ENCODE measurements around the gene CKAP4.

The CKAP4 gene

DNA sequence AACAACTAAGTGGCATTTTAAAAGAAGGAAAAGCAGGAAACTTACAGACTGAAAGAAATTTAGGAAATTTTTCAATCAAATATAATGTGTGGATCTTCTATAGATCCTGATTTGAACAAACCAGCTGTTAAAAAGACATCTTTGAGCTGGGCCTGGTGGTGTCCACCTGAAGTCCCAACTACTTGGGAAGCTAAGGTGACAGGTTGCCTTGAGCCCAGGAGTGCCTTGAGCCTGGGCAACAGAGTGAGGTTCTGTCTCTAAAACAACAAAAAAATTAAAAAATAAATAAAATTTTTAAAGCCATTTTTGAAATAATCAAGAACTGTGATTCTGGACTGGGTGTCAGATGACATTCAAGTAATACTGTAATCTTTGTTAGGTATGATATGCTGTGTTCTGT, 7.0 kb downstream of the CKAP4 start:
- no peak for DNase-seq (ENCODE audit: low spot score)

DNA sequence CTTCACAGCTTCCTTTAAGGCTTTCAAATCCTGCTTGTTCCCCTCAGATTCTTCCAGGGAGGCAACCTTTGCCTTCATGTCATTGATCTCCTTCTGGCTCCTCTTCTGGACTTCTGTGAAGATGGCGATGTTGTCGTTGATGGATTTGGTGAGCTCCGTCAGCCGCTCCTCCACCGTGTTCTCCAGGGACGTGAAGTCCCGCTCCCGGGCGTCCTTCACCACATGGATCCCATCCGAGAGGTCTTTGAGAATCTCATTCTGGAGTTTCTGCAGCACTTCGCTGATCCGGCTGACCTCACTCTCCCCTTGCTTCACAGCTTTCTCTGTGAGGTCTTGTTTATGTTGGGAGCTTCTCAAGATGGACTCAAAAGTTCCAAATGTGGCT, 7.9 kb downstream of the CKAP4 start:
- DNase-seq (ENCODE audit: low spot score), result no peak

DNA sequence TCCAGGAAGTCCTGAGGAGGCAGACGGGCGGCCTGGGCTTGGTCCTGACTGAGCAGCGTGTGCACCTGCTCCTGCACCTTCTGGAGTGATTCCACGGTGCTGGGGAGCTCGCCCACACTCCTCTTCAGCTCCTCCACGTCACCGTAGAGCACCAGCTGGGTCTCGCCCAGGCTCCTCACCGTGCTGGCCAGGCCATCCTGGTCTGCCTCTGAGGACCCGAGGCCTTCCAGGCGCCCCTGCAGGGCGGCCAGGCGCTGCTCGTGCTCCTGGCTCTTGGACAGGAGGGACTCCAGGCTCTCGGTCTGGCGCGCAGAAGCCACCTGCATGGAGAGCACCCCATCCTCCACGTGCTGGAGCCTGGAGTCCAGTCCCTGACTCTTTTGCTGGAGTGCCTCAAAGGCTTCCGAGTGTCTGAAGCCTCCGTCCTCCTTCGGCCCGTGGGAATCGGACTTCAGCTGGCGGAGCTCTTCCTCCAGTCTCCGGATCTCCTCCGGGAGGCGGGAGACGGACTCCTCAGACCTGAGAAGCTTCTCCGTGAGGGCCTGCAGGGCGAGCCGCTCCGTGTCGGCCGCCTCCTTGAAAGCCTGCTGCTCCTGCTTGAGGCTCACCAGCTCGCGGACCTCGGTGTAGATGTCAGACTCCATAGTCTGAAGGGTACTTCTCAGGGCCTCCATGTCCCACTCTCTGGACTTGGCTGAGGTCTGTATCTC, 8.4 kb downstream of the CKAP4 start:
- DNase-seq (ENCODE audit: low spot score), result no peak

- no peak for DNase-seq (ENCODE audit: low spot score)
Measured at GRCh38 chr12:106238146-106238545, 9.7 kb downstream of the CKAP4 start.

DNA sequence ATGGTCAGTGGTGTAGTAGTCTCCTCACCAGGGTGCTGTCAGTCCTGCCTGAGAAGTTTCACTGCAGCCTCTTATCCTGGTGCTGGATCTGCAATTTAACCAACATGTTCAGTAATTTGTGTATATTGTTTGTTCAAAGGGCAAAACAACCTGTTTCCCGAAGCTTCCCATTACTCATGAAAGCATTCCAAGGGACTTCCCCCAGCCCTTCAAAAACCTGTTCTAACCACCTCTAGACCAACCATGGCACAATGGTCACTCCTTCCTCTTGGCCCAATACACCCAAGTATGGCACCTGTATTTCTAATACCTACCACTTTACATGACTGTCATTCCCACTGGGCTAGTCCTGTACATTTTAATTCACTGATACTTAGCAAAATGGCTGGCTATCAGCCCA, 12.1 kb downstream of the CKAP4 start:
- no peak for DNase-seq (ENCODE audit: low spot score)

- no peak for DNase-seq (ENCODE audit: low spot score)
Measured at GRCh38 chr12:106234449-106234848, 13.4 kb downstream of the CKAP4 start.

GRCh38 chr12:106233011-106233410, 14.8 kb downstream of the CKAP4 start:
- DNase-seq (ENCODE audit: low spot score), result no peak

DNA sequence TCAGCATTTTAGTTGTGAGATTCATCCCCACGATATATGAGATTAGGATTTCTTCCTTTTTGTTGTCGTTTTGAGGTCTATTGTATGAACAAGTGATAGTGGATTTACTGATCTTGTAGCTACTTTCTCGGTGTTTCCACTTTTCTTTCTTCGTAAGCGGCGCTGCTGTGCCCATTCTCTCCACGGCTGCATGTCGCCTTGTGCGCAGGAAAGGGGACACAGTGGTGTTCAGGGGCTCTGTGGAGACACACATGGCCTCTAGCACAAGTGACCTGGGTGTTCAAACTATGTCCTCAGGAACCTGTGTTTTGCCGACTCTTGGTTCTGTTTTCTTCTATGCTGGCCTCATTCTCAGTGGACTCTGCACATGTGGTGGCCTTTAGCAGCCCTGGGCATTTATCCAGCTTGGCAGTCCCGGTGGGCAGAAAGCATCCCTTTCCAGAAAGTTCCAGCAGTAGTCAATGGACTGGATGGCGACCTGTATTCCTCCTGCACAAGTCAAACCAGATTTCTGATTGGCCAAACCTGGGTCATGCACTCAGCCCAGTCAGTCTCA, 18.7 kb downstream of the CKAP4 start:
- DNase-seq (ENCODE audit: low spot score), result no peak

- no peak for DNase-seq (ENCODE audit: low spot score)
Measured at GRCh38 chr12:106228320-106228710, 19.5 kb downstream of the CKAP4 start.

DNA sequence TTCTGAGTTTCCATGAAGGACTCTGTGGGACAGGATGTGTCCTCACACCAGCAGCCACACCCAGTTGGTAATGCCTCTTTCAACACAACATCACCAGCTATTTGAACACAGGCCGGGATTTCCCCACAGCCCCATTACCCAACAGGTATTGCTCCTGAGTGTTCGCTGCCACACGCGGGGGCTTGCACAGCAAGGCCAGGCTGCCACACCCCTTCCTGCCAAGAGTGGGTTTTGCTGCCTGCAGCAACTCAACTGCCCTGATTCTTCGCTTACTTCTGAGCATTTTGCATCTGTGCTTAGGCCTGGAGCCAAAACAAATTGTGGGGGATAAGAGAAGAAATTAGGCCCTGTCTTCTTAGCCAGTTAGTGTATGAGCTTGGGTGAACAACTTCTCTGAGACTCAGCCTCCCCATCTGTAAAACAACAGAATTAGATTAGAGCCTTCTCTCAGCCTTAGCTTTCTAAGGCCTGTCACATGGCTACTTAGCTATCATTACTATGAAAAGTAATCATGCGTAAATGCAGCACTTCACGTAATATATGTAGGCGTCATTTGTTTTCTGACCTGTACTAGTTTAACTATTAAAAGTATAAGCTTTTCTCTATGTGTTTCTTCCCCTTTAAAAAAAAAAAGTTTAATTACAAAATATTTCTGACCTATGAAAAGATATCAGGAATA, 20.0 kb downstream of the CKAP4 start:
- DNase-seq (ENCODE audit: low spot score), result no peak

DNA sequence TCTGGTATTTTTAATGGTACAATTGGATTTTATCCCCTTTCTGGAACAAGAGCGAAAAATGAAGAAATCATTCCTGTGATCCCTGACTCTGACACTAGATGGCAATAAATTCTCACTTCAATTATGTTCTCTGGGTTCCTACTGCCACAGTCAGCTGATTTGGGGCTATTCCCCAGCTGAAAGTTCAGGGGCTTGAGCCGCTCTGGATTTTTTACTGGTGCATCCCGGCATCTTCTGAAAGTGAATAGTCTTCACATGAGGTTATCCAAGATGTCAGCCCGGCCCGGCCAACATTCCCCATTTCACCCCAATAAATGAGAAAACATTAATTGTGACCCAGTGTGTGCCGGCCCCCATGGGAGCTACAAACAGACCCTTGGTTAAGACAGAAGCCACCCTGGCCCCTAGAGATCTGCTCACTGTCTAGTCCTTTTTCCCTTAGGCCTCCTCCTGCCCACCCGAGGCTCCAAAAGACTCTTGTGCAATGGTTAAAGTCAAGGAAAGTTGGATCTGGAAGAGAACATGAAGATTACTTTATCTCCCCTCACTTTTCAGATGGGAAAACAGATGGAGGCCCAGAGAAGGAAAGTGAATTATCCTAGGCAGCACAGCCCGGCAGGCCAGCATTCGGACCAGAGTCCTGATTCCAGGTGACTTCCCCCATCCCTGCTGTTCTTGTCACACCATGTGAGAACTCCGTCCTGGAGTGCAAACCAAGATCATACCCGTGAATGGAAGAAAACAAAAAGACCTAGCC, 20.8 kb downstream of the CKAP4 start:
- DNase-seq (ENCODE audit: low spot score), result peak; percentile 63

DNA sequence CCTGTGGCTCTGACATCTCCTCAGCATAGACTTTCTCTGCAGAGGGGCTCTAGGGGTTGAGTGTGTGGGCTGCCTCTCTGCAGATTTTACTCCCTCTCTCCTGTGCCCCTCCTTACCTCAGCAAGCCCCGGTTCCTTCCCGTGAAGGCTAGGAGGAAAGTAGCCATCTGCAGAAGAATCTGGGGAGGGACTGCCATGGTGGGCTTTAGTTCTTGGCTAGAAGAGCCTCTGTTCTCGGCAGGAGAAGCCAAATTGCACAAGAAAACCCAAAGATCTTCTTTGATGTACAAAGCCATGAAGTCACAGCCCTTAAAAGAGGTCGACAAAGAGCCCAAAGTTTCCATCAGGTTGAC, 23.5 kb downstream of the CKAP4 start:
- DNase-seq (ENCODE audit: low spot score), result no peak

GRCh38 chr12:106223485-106224354, 24.1 kb downstream of the CKAP4 start:
- peak; percentile 68 for DNase-seq (ENCODE audit: low spot score)

- DNase-seq (ENCODE audit: low spot score), result no peak
Measured at GRCh38 chr12:106220536-106220935, 27.3 kb downstream of the CKAP4 start.

DNA sequence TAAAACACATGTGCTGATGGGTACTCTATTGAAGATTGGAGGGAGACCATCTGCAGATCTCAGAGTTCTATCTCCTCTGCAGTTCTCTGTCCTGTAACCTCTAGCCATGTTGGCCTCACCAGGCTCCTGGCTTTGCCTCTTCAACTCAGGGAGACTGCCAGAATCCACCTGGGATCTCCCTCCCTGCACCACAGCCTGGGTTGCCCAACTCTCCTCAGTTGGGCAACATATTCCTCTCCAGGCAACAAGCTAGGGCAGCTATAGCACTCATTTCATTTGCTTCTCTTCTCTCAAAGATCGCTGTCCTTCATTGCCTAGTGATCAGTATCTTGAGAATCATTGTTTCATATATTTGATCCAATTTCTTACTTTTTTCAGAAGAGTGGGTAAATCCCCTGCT, 28.8 kb downstream of the CKAP4 start:
- no peak for DNase-seq (ENCODE audit: low spot score)

GRCh38 chr12:106217706-106218105, 30.1 kb downstream of the CKAP4 start:
- DNase-seq (ENCODE audit: low spot score), result no peak

DNA sequence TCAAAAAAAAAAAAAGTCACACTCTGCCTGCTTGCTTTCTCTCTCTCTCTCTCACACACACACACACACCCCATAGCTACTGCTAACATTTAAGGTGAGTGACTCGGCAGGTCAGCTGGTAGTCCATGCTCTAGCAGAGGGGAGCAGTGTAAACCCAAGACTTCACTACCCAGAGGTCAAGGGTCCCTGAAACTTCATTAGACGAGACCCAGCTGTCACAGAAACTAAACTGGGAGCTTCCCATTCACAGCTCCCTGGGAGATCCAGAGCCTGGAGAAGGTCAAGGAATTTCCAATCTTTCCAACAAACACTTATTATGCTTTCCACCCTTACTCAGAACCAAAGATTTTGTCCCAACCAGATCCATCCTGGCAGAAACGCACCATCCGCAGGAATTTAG, 33.2 kb downstream of the CKAP4 start:
- no peak for DNase-seq (ENCODE audit: low spot score)

DNA sequence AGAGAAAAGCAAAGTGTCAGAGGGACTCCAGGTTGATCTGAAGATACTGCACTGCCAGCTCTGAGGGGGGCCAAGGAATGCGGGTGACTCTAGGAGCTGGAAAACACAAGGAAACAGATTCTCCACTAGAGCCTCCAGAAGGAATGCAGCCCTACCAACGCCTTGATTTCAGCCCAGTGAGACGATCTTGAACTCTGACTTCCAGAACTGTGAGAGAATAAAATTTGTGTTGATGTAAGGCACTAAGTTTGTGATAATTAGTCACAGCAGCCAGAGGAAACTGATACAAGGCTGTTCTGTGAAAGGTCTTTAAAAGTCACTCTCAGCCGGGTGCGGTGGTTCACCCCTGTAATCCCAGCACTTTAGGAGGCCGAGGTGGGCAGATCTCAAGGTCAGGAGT, 34.2 kb downstream of the CKAP4 start:
- no peak for DNase-seq (ENCODE audit: low spot score)

- DNase-seq (ENCODE audit: low spot score), result no peak
Measured at GRCh38 chr12:106211973-106212372, 35.8 kb downstream of the CKAP4 start.

- no peak for DNase-seq (ENCODE audit: low spot score)
Measured at GRCh38 chr12:106205208-106206069, 42.4 kb downstream of the CKAP4 start.

DNA sequence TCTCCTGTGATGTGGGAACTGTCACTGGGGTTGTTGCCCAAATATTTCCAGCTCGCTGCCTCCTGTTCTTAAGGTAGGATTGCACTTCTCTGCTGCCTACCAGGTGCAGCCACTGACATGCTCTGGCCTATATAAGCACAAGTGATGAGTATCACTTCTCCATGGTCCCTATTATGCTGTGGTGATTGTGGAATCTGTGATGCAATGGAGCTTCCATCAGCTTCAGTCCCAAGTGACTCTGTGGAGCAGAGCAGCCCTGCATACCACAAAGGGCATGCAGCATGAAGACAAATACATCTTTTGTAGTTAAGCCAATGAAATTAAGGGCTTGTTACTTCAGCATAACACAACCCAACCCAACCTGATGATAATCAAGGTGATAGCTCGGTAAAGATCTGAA, 43.5 kb downstream of the CKAP4 start:
- DNase-seq (ENCODE audit: low spot score), result no peak

Measured in kidney capillary endothelial cell (primary cell).